ENCODE data around the gene FIGNL2.
"Not testable (repeated sequence)": the region's sequence is repeated elsewhere in the genome, so short reads cannot be mapped to it uniquely, and the experiment has no call there.

FIGNL2 gene

GRCh38 chr12:51836041-51836826, 12.3 kb downstream of the FIGNL2 start:
- no peak for DNase-seq (ENCODE audit: low read depth)
- H3K4me3 ChIP-seq (ENCODE audit: control insufficient read depth, low read depth, low read length) = no peak overlapping the region
- TF ChIP-seq, protein P1, sequence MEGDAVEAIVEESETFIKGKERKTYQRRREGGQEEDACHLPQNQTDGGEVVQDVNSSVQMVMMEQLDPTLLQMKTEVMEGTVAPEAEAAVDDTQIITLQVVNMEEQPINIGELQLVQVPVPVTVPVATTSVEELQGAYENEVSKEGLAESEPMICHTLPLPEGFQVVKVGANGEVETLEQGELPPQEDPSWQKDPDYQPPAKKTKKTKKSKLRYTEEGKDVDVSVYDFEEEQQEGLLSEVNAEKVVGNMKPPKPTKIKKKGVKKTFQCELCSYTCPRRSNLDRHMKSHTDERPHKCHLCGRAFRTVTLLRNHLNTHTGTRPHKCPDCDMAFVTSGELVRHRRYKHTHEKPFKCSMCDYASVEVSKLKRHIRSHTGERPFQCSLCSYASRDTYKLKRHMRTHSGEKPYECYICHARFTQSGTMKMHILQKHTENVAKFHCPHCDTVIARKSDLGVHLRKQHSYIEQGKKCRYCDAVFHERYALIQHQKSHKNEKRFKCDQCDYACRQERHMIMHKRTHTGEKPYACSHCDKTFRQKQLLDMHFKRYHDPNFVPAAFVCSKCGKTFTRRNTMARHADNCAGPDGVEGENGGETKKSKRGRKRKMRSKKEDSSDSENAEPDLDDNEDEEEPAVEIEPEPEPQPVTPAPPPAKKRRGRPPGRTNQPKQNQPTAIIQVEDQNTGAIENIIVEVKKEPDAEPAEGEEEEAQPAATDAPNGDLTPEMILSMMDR (conservative IDR thresholded peaks at IDR 0.05; ENCODE audit: control insufficient read depth, insufficient read depth, low read depth, low read length) = no peak

- TF ChIP-seq, protein P1 (conservative IDR thresholded peaks at IDR 0.05; ENCODE audit: control insufficient read depth, insufficient read depth, low read depth, low read length) = no peak
- DNase-seq (ENCODE audit: low read depth) = no peak
- H3K4me3 ChIP-seq (ENCODE audit: control insufficient read depth, low read depth, low read length) = no peak overlapping the region
Observed at GRCh38 chr12:51834411-51834810, 14.1 kb downstream of the FIGNL2 start.

GRCh38 chr12:51833448-51834227, 14.9 kb downstream of the FIGNL2 start:
- TF ChIP-seq, protein P1 (conservative IDR thresholded peaks at IDR 0.05; ENCODE audit: control insufficient read depth, insufficient read depth, low read depth, low read length) = no peak
- no peak overlapping the region for H3K4me3 ChIP-seq (ENCODE audit: control insufficient read depth, low read depth, low read length)
- DNase-seq (ENCODE audit: low read depth) = no peak

DNA sequence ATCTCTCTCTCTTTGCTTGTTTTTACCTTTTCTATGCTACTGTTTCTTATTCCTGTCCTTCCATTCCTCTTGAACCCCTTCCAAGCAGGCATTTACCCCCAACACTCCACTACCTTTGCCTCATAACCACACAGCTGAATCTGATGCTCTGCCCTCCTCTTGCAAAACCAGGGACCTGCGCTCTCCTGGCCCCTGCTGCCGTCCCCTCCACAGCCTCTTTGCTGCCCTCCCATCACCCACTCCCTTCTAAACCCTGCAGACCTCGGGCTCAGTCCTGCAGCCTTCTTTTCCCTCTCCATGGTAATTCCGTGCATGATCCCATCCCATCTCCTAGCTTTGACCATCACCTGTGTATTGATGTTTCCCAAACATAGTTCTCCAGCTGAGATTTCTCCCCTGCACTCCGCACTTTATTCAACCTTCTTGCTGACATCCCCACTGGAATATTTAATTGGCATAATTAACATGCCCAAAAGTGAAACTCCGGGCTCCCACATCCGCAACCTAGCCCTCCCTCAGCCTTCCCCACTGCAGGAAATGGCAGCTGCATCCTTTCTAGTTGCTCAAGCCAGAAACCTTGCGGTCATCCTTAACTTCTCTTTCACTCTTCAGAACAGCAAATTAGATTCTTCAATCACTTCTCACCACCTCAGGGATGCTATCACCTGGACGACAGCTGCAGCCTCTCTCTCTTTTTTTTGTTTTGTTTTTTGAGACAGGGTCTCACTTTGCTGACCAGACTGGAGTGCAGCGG, 16.0 kb downstream of the FIGNL2 start:
- no peak overlapping the region for H3K4me3 ChIP-seq (ENCODE audit: control insufficient read depth, low read depth, low read length)
- TF ChIP-seq, protein P1 (conservative IDR thresholded peaks at IDR 0.05; ENCODE audit: control insufficient read depth, insufficient read depth, low read depth, low read length) = no peak
- no peak for DNase-seq (ENCODE audit: low read depth)

- not testable (repeated sequence) for H3K4me3 ChIP-seq (ENCODE audit: control insufficient read depth, low read depth, low read length); DNase-seq (ENCODE audit: low read depth)
Observed at GRCh38 chr12:51831817-51832216, 16.7 kb downstream of the FIGNL2 start.

- DNase-seq (ENCODE audit: low read depth) = no peak
- H3K4me3 ChIP-seq (ENCODE audit: control insufficient read depth, low read depth, low read length) = no peak overlapping the region
- TF ChIP-seq, protein P1 (conservative IDR thresholded peaks at IDR 0.05; ENCODE audit: control insufficient read depth, insufficient read depth, low read depth, low read length) = no peak
Observed at GRCh38 chr12:51829641-51830040, 18.9 kb downstream of the FIGNL2 start.

Data from fibroblast of mammary gland (primary cell).